Testis (tissue), 2 donors: ENCODE data around the gene FKBP10.

Experiments used
- POLR2A ChIP-seq: fragments of 450-650 bp; IDR thresholded peaks from one replicate; pipeline ENCODE4 v1.6.1; 2017; ENCODE audit warnings: antibody characterized with exemption, mild to moderate bottlenecking, moderate library complexity
- TF ChIP-seq, protein P1 (sequence below), 3 experiments: fragments of 450-650 bp in 2 of 3; fragments of 200-600 bp in 1 of 3; sonication (generic) in 1 of 3; IDR thresholded peaks; one replicate each; pipeline ENCODE4 v1.5.1; 2016 to 2019; ENCODE audit warnings: antibody characterized with exemption in 3 of 3, mild to moderate bottlenecking in 2 of 3, moderate library complexity in 1 of 3

DNA sequence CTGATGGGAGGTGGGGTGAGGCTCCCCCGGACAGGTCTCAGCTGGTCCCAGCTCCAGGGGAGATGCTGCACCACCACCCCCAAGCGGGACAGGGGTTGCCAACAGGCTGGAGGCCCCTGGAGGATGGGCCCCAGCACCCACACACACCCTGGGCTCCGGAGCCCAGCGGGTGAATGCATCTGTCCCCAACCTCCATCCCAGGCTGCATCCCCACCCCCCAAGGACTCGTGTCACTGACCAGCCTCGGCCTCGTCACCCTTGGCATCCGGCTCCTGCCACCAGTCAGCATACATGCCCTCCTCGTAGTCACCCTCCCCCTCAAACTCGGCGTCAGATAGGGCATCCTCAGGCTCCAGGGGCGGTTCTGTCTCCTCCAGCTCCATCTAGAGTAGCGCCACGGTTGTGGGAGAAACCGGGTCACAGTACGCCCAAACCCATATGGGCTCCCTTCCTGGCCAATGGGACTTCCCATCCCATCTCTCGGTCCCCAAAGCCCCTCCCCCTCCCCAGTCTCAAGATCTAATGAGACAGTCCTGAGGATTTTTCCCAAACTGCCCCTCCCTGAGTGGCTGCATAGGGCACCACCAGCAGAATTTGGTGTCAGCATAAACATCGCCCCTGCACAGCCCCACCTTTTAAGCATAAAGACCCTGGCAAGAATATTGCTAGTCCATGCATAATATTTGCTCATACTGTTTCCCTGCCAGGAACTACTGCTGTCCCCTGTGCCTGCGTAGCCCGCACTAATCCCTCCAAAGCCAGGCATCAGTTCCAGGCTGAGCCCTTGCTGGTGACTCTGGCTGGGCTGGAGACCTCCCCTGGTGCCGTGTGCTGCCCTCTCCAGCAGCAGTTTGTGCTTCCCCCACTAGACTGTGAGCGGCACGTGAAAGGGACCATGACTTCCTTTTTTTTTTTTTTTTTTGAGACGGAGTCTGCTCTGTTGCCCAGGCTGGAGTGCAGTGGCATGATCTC is 9.5 kb upstream of the FKBP10 start:
- TF ChIP-seq POLR2A, result no peak
- TF ChIP-seq, protein P1, sequence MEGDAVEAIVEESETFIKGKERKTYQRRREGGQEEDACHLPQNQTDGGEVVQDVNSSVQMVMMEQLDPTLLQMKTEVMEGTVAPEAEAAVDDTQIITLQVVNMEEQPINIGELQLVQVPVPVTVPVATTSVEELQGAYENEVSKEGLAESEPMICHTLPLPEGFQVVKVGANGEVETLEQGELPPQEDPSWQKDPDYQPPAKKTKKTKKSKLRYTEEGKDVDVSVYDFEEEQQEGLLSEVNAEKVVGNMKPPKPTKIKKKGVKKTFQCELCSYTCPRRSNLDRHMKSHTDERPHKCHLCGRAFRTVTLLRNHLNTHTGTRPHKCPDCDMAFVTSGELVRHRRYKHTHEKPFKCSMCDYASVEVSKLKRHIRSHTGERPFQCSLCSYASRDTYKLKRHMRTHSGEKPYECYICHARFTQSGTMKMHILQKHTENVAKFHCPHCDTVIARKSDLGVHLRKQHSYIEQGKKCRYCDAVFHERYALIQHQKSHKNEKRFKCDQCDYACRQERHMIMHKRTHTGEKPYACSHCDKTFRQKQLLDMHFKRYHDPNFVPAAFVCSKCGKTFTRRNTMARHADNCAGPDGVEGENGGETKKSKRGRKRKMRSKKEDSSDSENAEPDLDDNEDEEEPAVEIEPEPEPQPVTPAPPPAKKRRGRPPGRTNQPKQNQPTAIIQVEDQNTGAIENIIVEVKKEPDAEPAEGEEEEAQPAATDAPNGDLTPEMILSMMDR (IDR thresholded peaks at IDR 0.05), result no peak
